GM19395 (cell line): ENCODE results near the gene EML1.
"Not testable (repeated sequence)": the region's sequence is repeated elsewhere in the genome, so short reads cannot be mapped to it uniquely, and the experiment has no call there.

Experiments used
- ATAC-seq: cut with Tn5 transposase; IDR thresholded peaks from one replicate; pipeline ENCODE4 v1.9.1; 2021; ENCODE audit warnings: mild to moderate bottlenecking, moderate library complexity; ENCODE audit not compliant: unreplicated experiment

The EML1 gene

DNA sequence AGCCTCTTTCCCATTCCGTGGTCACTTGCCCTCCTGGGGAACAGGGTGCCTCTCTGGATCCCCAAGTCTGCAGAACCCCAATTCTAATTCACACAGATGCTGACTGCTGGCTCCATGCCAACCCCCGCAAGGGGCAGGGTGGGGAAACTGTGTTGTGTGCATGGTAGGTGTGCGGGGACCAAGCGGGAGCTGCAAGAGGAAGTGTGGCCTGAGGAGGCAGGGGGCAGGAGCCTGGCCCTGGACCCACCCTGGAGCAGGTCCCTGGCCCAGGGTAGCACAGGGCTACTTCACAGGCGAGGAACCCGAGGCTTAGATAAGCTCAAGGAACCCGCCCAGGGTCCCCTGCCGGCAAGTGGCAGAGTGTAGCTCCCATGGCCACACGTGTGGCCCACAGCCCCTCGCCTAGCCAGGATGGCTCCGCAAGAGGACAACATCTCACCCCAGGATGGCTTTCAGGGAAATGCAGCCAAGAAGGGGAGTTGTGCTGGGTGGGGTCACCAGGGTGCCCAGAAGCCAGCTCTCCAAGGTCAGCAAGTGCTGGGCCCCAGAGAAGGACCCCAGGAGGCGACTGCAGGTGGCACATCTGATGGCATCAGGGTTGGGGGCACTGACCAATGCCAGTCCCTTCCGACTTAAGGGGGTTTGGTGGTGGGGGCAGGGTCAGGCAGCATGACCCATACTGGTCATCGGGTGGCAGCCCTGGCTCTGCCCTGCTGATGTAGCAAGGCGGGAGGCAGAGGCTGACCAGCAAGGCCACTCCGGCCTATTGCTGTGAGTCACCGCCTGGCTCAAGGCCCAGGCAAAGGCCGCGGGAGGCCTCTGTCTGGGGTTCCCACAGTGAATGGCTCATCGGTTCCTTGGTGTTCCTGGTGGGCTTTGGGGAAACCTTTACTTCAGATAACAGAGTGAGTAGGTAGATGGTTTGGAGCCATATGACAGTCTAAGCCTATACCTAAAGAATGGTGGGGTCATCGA, 37.3 kb upstream of the EML1 start:
- no peak for ATAC-seq

DNA sequence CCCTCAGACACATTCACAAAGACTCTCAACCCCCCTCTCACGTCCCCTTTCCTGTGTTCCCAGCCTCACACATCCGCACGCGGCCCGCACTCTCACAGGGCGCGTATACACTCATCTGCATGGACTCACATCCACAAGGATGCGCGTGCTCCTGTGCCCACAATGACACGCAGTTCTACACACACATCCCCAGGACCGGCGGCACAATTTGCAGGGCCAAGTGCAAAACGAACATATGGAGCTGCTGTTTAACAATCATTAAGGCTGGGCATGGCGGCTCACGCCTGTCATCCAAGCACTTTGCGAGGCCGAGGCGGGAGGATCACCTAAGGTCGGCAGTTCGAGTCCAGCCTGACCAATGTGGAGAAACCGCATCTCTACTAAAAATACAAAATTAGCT, 36.4 kb upstream of the EML1 start:
- ATAC-seq = no peak

DNA sequence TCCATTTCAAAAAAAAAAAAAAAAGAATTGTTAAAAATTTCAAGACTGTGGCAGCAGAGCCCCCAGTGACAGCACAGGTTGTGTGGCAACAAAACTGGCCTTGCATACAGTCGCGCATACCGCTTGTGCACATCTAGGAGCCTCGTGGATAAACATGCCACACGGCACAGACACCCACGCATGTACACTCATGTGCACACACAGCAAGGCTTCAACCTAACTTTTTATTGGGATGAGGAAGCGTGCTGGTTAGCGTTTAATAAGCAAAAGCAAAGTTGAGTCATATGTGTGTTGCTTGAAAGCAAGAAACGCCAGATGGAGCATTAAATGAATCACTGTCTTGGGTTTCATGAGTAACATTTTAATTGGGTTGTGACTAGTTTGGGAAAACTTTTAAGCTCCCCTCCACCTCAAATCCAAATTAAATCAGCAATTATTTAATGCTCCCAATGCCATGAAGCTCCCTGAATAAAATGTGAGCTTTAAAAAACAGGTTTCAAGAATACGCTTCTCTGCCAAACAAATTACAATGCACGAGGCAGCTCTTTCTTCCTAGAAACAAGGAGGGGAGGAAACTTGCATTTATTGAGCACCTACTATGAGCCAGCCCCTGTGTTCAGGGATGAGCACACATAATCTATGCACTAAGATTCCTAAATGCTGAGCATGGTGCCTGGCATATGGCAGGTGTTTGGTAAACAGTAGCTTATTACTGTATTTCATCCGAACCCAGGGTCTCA, 35.7 kb upstream of the EML1 start:
- ATAC-seq = no peak

DNA sequence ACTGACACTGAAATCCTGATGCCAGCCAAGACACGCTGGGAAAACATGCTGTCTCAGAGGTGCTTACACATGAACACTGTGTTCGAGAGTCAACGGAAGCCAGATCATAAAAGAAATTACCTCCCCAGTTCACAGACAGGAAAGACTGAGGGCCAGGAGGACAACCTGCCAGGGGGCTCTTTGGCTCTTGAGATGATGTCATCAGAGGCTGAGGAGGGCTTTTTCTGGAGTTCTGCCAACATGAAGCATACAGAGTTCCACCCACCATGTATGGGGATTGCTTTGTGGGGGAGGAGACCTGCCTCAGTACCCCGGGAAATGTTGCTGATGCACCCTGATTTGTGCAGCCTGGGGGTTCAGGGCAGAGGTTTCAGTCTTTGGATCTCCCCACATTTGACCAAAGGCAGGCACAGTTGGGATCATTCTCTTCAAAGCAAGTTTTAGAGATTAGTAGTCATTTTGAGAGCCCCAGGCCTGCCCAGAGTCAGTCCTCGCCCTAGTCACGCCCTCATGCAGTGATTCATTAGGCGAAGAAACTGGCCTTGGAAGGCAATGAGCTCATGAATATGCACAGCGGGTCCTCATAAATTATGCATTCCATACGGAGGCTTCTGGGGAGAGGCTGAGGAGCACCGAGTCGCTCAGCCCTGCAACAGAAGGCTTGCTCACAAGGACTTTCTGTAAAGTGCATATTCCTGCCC, 34.9 kb upstream of the EML1 start:
- ATAC-seq = no peak

DNA sequence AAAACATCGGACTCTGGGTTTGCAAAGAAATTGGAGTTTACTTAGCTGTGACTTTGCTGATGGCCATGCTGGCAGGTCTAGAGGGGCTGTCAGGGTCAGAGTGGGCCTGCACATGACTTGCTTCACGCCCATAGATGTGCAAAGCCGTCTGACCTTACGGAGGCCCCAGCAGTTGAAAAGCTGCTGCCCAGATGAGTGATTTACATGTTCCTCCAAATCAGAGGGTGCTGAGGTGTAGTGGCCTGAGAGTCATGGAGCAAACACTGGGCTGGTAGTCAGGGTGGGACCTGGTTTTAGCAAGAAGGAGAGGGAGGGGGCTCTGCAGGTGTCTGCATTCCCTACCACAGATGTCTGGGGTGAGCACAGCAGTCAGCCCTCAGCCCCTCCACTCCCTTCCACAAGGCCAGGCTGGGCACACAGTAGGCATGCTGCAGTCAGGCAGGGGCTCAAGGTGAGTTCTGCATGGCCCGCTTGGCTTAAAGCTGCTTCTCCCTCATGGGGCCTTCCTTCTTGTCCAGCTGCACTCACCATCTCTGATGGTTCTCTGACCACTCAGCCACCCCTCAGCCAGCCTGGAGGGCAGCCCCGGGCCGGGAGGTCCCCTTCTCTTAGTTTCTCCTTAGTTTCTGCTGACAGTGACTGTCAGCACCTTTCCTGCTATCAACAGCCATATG, 34.2 kb upstream of the EML1 start:
- ATAC-seq = no peak

DNA sequence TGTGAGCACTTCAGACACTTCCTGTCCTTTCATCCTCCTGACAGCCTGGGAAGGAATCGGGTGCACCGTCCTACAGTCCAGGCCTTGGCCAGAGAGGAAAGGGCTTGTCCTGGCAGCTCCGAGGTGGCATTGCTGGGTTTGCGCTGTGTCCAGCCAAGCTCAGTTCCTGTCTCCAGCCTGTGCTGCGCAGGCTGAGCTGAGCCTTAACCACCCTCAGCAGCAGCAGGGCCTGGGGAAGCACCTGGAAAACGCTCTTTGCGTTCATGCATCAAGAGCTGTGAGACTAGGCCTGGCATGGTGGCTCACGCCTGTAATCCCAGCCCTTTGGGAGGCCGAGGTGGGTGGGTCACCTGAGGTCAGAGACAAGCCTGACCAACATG, 33.7 kb upstream of the EML1 start:
- no peak for ATAC-seq

DNA sequence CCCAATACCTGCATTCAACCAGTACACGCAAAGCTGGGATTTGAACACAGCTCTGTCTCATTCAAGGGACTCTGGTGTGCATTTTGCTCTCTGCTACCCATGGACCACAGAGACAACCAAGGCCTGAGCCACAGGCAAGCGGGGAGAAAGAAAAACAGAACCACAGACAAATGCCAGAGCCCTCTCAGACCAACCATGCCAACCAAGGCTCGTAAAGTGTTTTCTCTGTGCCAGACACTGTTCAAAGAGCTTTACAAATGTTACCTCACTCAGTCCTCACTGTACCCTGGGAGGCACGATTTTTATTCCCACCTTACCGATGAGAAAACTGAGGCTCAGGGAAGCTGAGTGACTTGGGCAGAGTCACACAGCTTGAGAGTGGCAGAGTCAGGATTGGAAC, 32.4 kb upstream of the EML1 start:
- no peak for ATAC-seq

DNA sequence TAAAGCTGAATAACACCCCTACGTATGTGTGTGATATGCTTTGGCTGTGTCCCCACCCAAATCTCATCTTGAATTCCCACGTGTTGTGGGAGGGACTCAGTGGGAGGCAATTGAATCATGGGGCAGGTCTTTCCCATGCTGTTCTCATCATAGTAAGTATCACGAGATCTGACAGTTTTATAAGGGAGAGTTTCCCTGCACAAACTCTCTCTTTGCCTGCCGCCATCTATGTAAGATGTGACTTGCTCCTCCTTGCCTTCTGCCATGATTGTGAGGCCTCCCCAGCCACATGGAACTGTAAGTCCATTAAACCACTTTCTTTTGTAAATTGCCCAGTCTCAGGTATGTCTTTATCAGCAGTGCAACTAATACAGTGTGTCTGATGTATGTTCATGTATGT, 30.3 kb upstream of the EML1 start:
- not testable (repeated sequence) for ATAC-seq

DNA sequence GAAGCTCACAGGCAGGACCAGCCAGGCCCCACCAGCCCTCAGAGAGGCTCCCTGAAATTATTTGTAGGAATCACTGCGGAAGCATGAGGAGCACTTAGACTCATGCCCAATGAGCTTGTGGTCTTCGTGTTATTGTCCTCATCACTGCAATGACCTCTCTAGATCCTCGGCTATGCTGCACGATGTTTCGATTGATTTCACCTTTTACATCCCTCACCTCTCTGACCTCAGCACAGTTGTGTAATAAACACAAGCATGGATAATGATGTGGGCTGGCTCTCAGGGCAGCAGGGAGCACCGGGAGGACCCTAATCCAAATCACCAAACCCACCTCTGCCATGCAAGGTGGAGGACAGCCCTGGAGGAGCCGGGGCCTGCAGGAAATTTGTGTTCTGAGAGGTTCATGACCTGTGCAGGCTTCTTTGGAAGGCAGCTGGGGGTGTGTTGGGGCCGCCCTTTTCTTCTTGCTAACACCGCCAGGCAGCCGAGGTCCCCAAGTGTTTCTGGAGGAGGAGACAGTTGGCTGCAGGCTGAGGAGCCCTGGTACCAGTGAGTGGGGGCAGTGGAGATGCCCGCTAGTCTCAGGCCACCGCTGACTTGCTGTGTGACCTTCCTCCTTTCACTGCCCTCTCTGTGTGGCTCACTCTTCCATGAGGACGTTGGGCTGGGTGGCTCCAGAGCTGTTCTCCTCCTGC, 29.5 kb upstream of the EML1 start:
- no peak for ATAC-seq

DNA sequence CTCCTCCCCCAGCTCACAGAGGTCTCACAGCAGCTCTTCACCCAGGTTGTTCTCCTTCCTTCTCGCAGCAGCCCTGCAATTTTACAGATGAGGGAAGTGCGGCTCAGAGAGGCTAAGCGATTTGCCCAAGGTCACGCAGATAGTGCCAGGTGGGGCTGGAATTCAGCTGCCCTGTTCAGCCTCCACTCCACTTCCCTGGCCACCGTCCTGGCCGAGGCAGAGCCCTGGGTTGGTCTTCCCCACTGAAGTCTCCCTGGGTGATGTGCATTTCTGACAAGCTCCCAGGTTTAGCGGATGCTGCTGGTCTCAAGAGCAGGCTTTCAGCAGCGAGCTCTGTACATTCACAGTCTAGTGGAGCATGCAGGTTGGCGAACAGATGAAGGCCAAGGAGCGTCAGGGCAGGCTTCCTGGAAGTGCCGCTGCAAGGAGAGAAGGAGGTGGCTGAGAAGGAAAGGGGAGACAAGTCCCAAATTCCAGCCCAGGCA, 28.9 kb upstream of the EML1 start:
- ATAC-seq = no peak

DNA sequence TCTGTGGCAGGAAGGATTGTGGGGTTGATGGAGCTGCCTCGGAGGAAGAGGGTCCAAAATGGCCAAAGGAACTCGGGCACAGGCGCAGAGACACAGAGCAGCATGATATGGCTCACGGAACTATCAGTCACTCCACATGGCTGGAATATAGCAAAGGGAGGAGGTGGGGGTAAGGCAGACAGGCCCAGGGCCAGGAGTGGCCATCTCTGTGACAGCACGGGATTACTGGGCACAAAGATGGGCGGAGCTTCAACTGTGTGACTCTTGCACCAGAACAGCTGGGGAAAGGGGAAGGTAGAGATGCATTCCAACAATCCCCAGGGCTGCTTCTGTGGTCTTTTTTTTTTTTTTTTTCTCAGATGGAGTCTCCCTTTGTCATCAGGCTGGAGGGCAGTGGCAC, 24.8 kb upstream of the EML1 start:
- ATAC-seq = no peak

DNA sequence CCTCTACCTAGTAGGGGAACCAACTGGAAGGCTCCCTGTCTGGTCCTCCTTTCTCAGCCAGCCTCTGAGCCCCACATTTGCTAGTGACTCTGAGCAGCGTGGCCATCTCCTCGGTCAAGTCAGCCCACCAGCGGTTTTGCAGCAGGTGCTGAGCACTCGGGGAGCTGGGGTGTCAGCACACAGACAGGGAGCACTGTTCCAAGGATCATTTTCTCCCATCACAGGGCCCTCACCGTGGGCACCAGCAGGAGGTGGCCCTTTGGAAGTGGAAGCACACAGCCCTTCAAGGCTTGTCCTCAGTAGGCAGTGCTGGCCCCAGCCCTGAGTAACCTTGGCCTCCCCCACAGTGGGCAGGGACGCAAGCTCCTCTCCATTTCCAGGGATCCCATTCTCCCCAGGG, 24.1 kb upstream of the EML1 start:
- no peak for ATAC-seq

DNA sequence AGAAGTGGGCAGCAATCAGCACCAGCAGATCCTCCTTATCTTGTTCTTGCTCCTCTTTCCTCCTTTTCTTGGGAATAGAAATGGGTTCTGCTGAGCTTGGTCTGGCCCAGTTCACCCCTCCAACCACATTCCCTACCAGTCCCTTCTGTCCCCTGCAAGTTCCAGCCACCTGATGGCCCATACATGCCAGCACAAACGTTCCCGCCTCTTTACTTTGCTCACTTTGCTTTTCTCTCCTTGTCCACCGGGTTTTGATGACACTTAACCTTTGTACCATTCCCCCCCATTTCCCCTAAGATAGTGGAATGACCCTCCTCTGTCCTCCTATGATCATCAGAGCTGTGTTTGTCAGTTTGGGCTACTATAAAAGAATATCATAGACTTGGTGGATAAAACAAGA, 23.4 kb upstream of the EML1 start:
- ATAC-seq = no peak

DNA sequence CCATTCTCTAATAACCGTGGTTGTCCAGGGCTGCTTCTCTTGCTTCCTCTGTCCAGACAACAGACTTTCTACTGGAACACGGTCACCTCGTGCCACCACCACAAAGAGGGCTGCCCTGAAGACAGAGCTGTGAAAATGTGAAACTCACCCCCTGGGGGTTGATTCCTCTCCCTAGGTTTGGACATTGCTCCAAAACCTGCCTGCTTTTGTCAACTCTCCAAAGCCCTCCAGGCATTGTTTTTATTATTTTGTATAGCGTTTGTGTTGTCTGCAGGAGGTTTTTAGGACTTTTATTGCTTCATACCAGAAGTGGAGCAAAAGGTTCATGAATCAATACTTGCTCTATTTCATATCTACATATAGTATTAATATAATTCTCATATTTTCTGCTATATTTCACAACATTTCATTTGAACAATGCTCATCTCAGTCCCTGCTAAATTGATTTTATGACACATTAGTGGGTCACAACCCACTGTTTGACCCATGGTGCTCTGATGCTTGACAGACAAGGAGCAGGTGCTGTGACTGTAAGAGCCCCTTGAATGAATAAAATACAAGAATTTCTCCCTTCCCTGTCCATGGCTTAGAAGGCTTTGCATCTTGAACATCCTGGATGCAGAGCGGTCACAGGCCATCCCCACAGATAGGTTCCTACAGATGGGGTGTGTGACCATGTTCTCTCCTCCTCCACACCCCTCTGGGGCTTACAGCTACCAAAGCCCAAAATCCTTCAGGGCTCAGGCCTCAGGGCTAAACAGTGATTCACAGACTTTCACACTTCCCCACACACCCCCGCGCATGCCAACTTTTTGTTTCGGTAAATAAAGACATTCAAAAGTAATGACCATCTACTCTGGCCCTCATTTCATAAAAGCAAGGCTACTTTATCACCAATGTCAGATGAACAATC, 20.6 kb upstream of the EML1 start:
- ATAC-seq = no peak

DNA sequence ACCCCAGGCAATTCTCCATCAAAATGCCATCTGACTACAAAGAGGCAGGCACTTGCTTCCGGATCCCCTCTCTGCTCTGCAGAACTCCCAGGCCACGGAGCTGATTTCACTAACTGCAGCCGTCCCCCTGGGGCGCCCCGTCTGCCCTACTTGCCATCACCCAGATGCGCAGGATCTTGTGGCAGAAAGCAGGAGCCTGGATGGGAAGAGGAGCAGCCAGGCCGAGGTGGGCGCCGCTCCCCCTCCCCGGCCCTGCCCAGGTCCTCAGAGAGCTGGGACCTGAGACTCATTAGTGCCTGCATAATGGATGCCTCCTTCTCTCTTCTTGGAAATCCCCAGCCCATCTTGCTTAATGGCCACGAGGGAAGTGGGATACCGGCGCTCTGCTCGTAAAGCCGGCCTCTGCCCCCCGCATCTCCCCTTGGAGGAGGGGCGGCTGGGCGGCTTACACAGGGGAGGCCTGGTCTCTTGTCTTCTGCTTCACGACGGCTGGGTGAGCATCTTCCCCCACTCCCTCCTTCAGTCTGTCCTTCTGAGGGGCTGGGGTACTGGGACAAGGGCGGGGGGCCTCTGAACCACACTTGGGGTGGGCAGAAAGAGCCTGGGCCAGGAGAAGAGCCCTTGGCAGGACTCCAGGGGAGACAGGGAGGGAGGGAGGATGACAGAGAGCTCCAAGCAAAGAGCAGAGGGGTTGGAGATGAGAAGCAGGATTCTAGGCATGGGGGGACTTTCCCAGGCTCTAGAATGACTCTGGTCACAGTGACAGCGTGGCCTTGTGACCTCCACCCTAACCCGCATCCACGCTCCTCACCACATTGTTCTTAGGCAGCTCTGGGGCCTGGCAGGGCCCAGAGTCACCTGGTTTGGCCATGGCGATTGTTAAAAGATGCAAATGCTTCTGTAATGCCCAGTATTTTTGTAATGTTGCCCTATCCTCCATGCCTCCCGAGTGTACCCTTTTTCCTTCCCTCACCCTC, 19.4 kb upstream of the EML1 start:
- no peak for ATAC-seq

DNA sequence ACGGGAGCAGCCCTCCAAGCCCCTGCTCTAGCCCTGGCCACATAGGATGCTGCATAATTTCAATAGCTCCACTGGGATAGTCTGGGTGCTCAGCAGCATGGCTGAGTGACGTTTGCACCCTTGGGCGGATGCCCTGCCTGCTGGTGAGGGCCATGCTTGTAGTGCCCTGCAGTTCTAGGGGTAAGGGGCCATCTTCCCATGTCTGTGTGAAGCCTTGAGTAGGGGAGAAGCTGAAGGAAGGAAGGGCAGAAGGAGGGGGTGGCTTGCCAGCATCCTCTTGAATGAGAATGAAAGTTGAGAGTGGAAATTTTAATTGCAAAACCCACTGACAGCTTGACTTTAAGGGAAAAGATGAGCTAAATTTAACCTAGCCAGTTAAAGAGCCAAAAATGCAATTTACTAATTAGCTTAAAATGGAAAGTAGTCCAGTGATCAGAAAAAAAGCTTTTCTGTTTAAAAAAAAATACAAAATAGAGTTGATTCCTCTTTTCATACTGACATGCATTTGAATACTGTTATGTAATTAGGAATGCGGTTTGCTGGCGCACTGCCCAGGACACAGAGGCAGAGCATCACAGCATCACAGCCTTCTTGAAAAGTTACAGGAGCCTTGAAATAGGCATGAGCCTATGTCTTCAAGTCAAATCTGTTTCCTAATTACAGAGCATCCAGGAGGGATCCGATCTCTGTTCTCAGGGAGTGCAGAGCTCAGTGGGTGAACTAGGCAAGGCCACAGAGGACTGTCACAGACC, 18.5 kb upstream of the EML1 start:
- no peak for ATAC-seq

DNA sequence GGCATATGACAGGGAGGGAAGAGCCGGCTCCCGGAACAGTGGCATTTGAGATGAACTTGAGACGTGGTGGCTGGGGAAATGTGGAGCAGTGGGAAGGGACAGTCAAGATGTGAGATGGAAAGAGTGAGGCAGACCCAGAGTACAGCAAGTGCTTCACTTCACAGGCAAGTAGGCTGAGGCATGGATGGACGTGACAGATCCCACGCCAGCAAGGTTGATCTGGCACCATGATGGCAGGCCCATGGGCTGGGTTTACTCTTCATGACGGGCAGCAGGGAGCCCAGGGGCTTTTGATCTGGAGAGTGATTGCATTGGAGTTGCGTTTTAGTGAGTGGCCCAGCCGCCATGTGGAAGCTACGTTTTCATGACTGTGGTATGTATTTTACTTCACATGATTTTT, 17.9 kb upstream of the EML1 start:
- no peak for ATAC-seq
